Keratinocyte (primary cell): Measurements from ENCODE around the gene NPAS3. TPM values are rescaled to one million over a fixed set of nuclear protein-coding genes. Genes with fewer than 3 reads are reported as not detected.

Experiments
- DNase-seq: peaks from one replicate; pipeline ENCODE4 v3.0.0-alpha.2; 2011; ENCODE audit warnings: low read depth, missing footprints, low spot score
- FAIRE-seq: peaks from 2 replicates; lab custom pipeline; 2011; peaks lifted over from hg19 to GRCh38; lab: Jason Lieb, UNC
- H2AFZ ChIP-seq: 2 replicates; pipeline ENCODE4 v1.6.0; 2012; ENCODE audit warnings: low read length, control low read depth, inconsistent platforms; ENCODE audit not compliant: control insufficient read depth
- H3K27ac ChIP-seq: 2 replicates; pipeline ENCODE4 v1.5.1; 2011; ENCODE audit warnings: low read length; ENCODE audit not compliant: control insufficient read depth, insufficient read depth
- H3K27me3 ChIP-seq: 3 replicates; pipeline ENCODE4 v1.6.0; 2011; ENCODE audit warnings: low read length; ENCODE audit not compliant: control insufficient read depth, insufficient read depth; ENCODE audit errors: extremely low read depth
- H3K36me3 ChIP-seq, 2 experiments: 2 replicates in 1 of 2; 3 replicates in 1 of 2; pipeline ENCODE4 v1.5.1; 2011; ENCODE audit warnings: low read length in 2 of 2, mild to moderate bottlenecking in 1 of 2; ENCODE audit not compliant: control insufficient read depth in 2 of 2, insufficient read depth in 2 of 2; ENCODE audit errors: extremely low read depth in 1 of 2
- H3K4me1 ChIP-seq: 3 replicates; pipeline ENCODE4 v1.5.1; 2011; ENCODE audit warnings: low read length; ENCODE audit not compliant: control insufficient read depth, insufficient read depth; ENCODE audit errors: extremely low read depth
- H3K4me2 ChIP-seq: 3 replicates; pipeline ENCODE4 v1.6.0; 2011; ENCODE audit warnings: low read depth, low read length; ENCODE audit not compliant: control insufficient read depth, insufficient read depth; ENCODE audit errors: extremely low read depth
- H3K4me3 ChIP-seq, 3 experiments: fragments of 200-600 bp in 1 of 3; sonication (generic) in 1 of 3; 2 replicates in 2 of 3; 3 replicates in 1 of 3; pipeline ENCODE4 v1.5.1; 2011 to 2016; ENCODE audit warnings: low read length in 3 of 3, mild to moderate bottlenecking in 3 of 3, control low read depth in 2 of 3, inconsistent platforms in 1 of 3, low read depth in 1 of 3, mixed read lengths in 1 of 3, mixed run types in 1 of 3, moderate library complexity in 1 of 3; ENCODE audit not compliant: control insufficient read depth in 2 of 3, insufficient read depth in 2 of 3; ENCODE audit errors: extremely low read depth in 1 of 3
- H3K79me2 ChIP-seq: 2 replicates; pipeline ENCODE4 v1.6.0; 2012; ENCODE audit warnings: low read length; ENCODE audit not compliant: control insufficient read depth, insufficient read depth
- H3K9ac ChIP-seq: 3 replicates; pipeline ENCODE4 v1.6.0; 2011; ENCODE audit warnings: low read length; ENCODE audit not compliant: control insufficient read depth, insufficient read depth; ENCODE audit errors: extremely low read depth
- H3K9me1 ChIP-seq: 3 replicates; pipeline ENCODE4 v1.6.0; 2011; ENCODE audit warnings: low read length; ENCODE audit not compliant: control insufficient read depth, insufficient read depth; ENCODE audit errors: extremely low read depth
- H3K9me3 ChIP-seq: 2 replicates; pipeline ENCODE4 v1.5.1; 2012; ENCODE audit warnings: low read depth, low read length; ENCODE audit not compliant: control insufficient read depth
- H4K20me1 ChIP-seq: 3 replicates; pipeline ENCODE4 v1.6.0; 2011; ENCODE audit warnings: low read length; ENCODE audit not compliant: control insufficient read depth, insufficient read depth; ENCODE audit errors: extremely low read depth
- EZH2 ChIP-seq: IDR thresholded peaks from one replicate; pipeline ENCODE4 v1.6.1; 2012; ENCODE audit warnings: inconsistent platforms, mild to moderate bottlenecking, low read length, moderate library complexity
- dilution Hi-C: fragments of 300-500 bp; cut with MboI; formaldehyde crosslinking; loops from one replicate; pipeline ENCODE4 v1.7.0; 2020; ENCODE audit warnings: low sequenced_read_pairs; ENCODE audit not compliant: extremely low pct_ligation_motif_present
- polyA plus RNA-seq, 5 experiments: library from polyadenylated mRNA; depleted of rRNA in 3 of 5; stranded (reverse) in 3 of 5; stranded (forward) in 1 of 5; unstranded in 1 of 5; fragments of >200 nt; gene quantifications; 1 replicate in 1 of 5; 2 replicates in 3 of 5; 3 replicates in 1 of 5; pipeline versions ENCODE4 v1.2.1 to v1.2.3, GENCODE V29; 2011 to 2012; ENCODE audit warnings: missing spikeins in 2 of 5, low read depth in 1 of 5, low replicate concordance in 1 of 5
- TF ChIP-seq, protein P1 (sequence below), 3 experiments: IDR thresholded peaks in 1 of 3; conservative IDR thresholded peaks in 1 of 3; optimal IDR thresholded peaks in 1 of 3; 2 replicates in 2 of 3; 3 replicates in 1 of 3; pipeline versions ENCODE3 to v1.5.1; 2011; ENCODE audit warnings: low read length in 3 of 3, mild to moderate bottlenecking in 3 of 3, moderate library complexity in 2 of 3, control low read depth in 1 of 3, inconsistent platforms in 1 of 3; ENCODE audit not compliant: insufficient read depth in 2 of 3; ENCODE audit errors: extremely low read depth in 1 of 3

The NPAS3 gene
- polyA plus RNA-seq, 1 donor (not counting 4 experiments of a cell fraction or from before 2014, with no cell fraction given) = 0.07 TPM

DNA sequence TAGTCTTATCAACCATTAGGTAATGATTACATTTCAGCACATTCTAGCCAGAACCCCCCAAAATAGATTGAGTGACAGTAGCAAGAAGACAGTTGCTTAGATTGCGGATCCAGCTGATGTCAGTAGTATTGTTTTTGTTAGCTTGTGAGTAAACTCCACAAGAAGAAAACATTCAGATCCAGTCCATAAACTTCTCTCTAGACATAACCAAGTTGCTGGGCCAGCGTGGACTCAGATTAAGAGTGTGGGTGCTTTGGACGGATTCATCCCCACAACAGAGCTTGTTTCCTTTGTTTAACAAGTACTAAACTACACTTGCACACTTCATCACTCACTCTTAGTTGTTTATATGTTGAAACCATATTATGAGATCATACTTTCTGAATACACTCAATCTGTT is 293.4 kb downstream of the NPAS3 start:
- dilution Hi-C loops = no loop called here
- TF ChIP-seq EZH2 = no peak
- TF ChIP-seq, protein P1, sequence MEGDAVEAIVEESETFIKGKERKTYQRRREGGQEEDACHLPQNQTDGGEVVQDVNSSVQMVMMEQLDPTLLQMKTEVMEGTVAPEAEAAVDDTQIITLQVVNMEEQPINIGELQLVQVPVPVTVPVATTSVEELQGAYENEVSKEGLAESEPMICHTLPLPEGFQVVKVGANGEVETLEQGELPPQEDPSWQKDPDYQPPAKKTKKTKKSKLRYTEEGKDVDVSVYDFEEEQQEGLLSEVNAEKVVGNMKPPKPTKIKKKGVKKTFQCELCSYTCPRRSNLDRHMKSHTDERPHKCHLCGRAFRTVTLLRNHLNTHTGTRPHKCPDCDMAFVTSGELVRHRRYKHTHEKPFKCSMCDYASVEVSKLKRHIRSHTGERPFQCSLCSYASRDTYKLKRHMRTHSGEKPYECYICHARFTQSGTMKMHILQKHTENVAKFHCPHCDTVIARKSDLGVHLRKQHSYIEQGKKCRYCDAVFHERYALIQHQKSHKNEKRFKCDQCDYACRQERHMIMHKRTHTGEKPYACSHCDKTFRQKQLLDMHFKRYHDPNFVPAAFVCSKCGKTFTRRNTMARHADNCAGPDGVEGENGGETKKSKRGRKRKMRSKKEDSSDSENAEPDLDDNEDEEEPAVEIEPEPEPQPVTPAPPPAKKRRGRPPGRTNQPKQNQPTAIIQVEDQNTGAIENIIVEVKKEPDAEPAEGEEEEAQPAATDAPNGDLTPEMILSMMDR (optimal IDR thresholded peaks at IDR 0.05 in 1 of 3, IDR thresholded peaks at IDR 0.05 in 1 of 3, conservative IDR thresholded peaks at IDR 0.05 in 1 of 3; ENCODE audit: extremely low read depth in 1 of 3, insufficient read depth in 2 of 3, low read length in 3 of 3) = no peak

DNA sequence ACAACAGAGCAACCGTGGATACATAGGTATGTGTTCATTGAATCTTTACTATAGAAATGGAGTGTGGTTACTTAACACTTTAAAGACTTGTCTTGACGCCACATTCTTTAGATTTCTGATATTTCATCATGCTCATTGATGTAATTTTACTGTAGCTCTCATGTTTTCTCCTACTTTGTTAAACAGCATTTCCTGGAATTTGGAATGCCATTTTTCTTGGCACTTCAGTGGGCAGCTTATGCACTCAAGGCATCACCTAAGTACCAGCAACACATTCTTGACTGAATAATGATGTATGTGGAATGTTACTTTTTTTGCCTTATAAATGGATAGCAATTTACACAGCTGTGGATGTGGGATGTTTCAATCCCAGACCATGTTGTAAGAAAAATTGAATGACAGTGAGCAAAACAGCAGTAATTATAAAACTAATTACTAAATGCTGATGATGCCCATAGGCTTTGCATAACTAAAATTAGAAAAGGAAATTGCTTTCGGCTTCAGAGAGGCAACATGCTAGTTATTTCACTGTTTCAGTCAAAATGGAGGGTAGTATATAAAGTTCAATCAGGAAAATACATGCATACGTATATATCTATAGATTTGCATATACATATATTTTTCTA is 298.5 kb downstream of the NPAS3 start:
- Histone ChIP-seq H3K4me1 (no peaks in the 10 kb centered on the region), H3K9me1 (no peaks in the 10 kb centered on the region), H3K4me3 (no peak overlapping the region), H4K20me1 (no peaks in the 10 kb centered on the region), H2AFZ (no peak overlapping the region), H3K27me3 (no peaks in the 10 kb centered on the region), H3K36me3 (no peaks in the 10 kb centered on the region), H3K27ac (no peak overlapping the region), H3K9me3 (no peaks in the 10 kb centered on the region), H3K79me2 (no peaks in the 10 kb centered on the region), H3K9ac (no peak overlapping the region), H3K4me2 (no peak overlapping the region)
- FAIRE-seq (no peak), DNase-seq (no peak)
- dilution Hi-C loops = no loop called here
- no peak for TF ChIP-seq EZH2
- TF ChIP-seq, protein P1 (optimal IDR thresholded peaks at IDR 0.05 in 1 of 3, IDR thresholded peaks at IDR 0.05 in 1 of 3, conservative IDR thresholded peaks at IDR 0.05 in 1 of 3; ENCODE audit: extremely low read depth in 1 of 3, insufficient read depth in 2 of 3, low read length in 3 of 3) = no peak

More for the DNA sequence above, 293.4 kb downstream of the NPAS3 start:
- Histone ChIP-seq H3K79me2 (no peaks in the 10 kb centered on the region), H3K27me3 (no peaks in the 10 kb centered on the region), H3K27ac (no peak overlapping the region), H3K4me3 (no peak overlapping the region), H3K4me2 (no peak overlapping the region), H4K20me1 (no peaks in the 10 kb centered on the region), H3K36me3 (no peaks in the 10 kb centered on the region), H3K4me1 (no peaks in the 10 kb centered on the region), H3K9ac (no peak overlapping the region), H2AFZ (no peak overlapping the region), H3K9me1 (no peaks in the 10 kb centered on the region), H3K9me3 (no peaks in the 10 kb centered on the region)
- no peak for DNase-seq
- FAIRE-seq = no peak
